ENCODE measurements around the gene ZNRF1. TPM values are rescaled to one million over a fixed set of nuclear protein-coding genes. Genes with fewer than 3 reads are reported as not detected.

The ZNRF1 gene
- total RNA-seq, 1 experiment from 2014 or later, result 48.2 TPM

- Histone ChIP-seq H3K4me3 (replicated peaks in 1 of 2; ENCODE audit: low read depth in 1 of 2, low read length in 2 of 2) (peak overlapping the region; percentile 70 to 71), H3K36me3 (ENCODE audit: control insufficient read depth in 1 of 2, insufficient read depth in 2 of 2, low read length in 2 of 2) (no peaks in the 10 kb centered on the region), H3K4me2 (ENCODE audit: low read length) (peak overlapping the region; percentile 90), H3K27me3 (ENCODE audit: insufficient read depth, low read length) (no peaks in the 10 kb centered on the region), H4K20me1 (ENCODE audit: insufficient read depth) (peaks cover 4% of the 10 kb centered on the region; the same call in 1 of the 2 replicates), H3K9ac (ENCODE audit: low read length) (peak overlapping the region; percentile 79; the same call in 1 of the 2 replicates), H3K27ac (ENCODE audit: low read depth, low read length) (no peak overlapping the region), H2AFZ (ENCODE audit: low read depth, low read length, poor library complexity, severe bottlenecking) (no peak overlapping the region), H3K4me1 (ENCODE audit: control insufficient read depth in 1 of 2, insufficient read depth in 2 of 2, low read length in 2 of 2) (peaks cover 34 to 55% of the 10 kb centered on the region in 2 experiments), H3K9me2 (ENCODE audit: insufficient read depth) (no peaks in the 10 kb centered on the region), H3K79me2 (ENCODE audit: insufficient read depth, low read length) (peaks cover 62% of the 10 kb centered on the region), H3K9me3 (ENCODE audit: control insufficient read depth in 1 of 2, insufficient read depth in 1 of 2, low read depth in 1 of 2, low read length in 2 of 2) (no peaks in the 10 kb centered on the region)
- ATAC-seq (no peak), DNase-seq (ENCODE audit: low read depth, low spot score) (no peak)
- TF ChIP-seq, protein P1, sequence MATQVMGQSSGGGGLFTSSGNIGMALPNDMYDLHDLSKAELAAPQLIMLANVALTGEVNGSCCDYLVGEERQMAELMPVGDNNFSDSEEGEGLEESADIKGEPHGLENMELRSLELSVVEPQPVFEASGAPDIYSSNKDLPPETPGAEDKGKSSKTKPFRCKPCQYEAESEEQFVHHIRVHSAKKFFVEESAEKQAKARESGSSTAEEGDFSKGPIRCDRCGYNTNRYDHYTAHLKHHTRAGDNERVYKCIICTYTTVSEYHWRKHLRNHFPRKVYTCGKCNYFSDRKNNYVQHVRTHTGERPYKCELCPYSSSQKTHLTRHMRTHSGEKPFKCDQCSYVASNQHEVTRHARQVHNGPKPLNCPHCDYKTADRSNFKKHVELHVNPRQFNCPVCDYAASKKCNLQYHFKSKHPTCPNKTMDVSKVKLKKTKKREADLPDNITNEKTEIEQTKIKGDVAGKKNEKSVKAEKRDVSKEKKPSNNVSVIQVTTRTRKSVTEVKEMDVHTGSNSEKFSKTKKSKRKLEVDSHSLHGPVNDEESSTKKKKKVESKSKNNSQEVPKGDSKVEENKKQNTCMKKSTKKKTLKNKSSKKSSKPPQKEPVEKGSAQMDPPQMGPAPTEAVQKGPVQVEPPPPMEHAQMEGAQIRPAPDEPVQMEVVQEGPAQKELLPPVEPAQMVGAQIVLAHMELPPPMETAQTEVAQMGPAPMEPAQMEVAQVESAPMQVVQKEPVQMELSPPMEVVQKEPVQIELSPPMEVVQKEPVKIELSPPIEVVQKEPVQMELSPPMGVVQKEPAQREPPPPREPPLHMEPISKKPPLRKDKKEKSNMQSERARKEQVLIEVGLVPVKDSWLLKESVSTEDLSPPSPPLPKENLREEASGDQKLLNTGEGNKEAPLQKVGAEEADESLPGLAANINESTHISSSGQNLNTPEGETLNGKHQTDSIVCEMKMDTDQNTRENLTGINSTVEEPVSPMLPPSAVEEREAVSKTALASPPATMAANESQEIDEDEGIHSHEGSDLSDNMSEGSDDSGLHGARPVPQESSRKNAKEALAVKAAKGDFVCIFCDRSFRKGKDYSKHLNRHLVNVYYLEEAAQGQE (IDR thresholded peaks at IDR 0.05; ENCODE audit: low read depth), result no peak
- TF ChIP-seq CBX3 (IDR thresholded peaks at IDR 0.05; ENCODE audit: low read depth), result no peak
- no peak for TF ChIP-seq YY1 (IDR thresholded peaks at IDR 0.05; ENCODE audit: extremely low read depth, insufficient replicate concordance, low read depth, low read length)
- no peak for TF ChIP-seq SP1 (IDR thresholded peaks at IDR 0.05; ENCODE audit: low read depth)
- TF ChIP-seq FOSL1 (IDR thresholded peaks at IDR 0.05; ENCODE audit: low read depth), result no peak
- no peak for TF ChIP-seq POLR2A (IDR thresholded peaks at IDR 0.05; ENCODE audit: borderline replicate concordance, extremely low read depth, insufficient read depth, insufficient read length)
- no TSS peak for BruUV-seq (replicated peaks)
- RAD21 ChIA-PET (ENCODE audit: low non-redundant PET in 1 of 2, low total read pairs in 2 of 2, uncharacterized antibody in 2 of 2, unreplicated experiment in 2 of 2), result no interaction called here
- CTCF ChIA-PET, result interaction anchor here (0.5 kb wide), 1 partner anchor 30 kb away, joined by 6 read pairs; no protein-coding TSS in a partner anchor
- POLR2A ChIA-PET, result no interaction called here
- intact Hi-C loops (cut with micrococcal nuclease), result no loop called here
Measured at GRCh38 chr16:75000481-75001081, 1.8 kb downstream of the ZNRF1 start.
